HepG2 (cell line): ENCODE measurements around the gene JSRP1. TPM values are rescaled to one million over a fixed set of nuclear protein-coding genes. Genes with fewer than 3 reads are reported as not detected.

ENCODE experiments used
- HNRNPLL ChIP-seq: fragments of 200-400 bp; formaldehyde crosslinking; IDR thresholded peaks from 2 replicates; pipeline ENCODE4 v1.6.1; 2017; ENCODE audit warnings: mild to moderate bottlenecking, low read depth, low read length; ENCODE audit not compliant: poor library complexity, severe bottlenecking
- ONECUT2 ChIP-seq: sonication (generic); formaldehyde crosslinking; IDR thresholded peaks from 2 replicates; pipeline ENCODE4 v1.4.0; 2020; ENCODE audit warnings: missing genetic modification reagents
- SOX6 ChIP-seq, 2 experiments: fragments of 450-650 bp in 1 of 2; sonication (generic) in 1 of 2; formaldehyde crosslinking in 1 of 2; IDR thresholded peaks; 2 replicates each; pipeline versions ENCODE4 v1.4.0 to v1.6.1; 2017 to 2020; ENCODE audit warnings: antibody characterized with exemption in 1 of 2, mild to moderate bottlenecking in 1 of 2, missing genetic modification reagents in 1 of 2
- ZNF121 ChIP-seq: sonication (generic); formaldehyde crosslinking; IDR thresholded peaks from 2 replicates; pipeline ENCODE4 v1.5.0; 2020; ENCODE audit warnings: mild to moderate bottlenecking, missing genetic modification reagents
- ZNF317 ChIP-seq: sonication (generic); formaldehyde crosslinking; IDR thresholded peaks from 2 replicates; pipeline ENCODE4 v1.5.0; 2020; ENCODE audit warnings: mild to moderate bottlenecking, missing genetic modification reagents
- ZNF768 ChIP-seq: sonication (generic); formaldehyde crosslinking; IDR thresholded peaks from 2 replicates; pipeline ENCODE4 v1.4.0; 2020; ENCODE audit warnings: missing genetic modification reagents
- ZNF792 ChIP-seq: IDR thresholded peaks from 2 replicates; pipeline ENCODE4 v1.6.1; 2016
- ZNF891 ChIP-seq: sonication (generic); formaldehyde crosslinking; IDR thresholded peaks from 2 replicates; pipeline ENCODE4 v1.5.0; 2020; ENCODE audit warnings: mild to moderate bottlenecking, missing genetic modification reagents
- ZSCAN9 ChIP-seq: IDR thresholded peaks from 2 replicates; pipeline ENCODE4 v1.6.1; 2016; ENCODE audit warnings: borderline replicate concordance
- polyA plus RNA-seq, 8 experiments: library from polyadenylated mRNA; depleted of rRNA in 3 of 8; stranded (reverse) in 7 of 8; unstranded in 1 of 8; fragments of >200 nt; fragmentation: Illumina TruSeq in 4 of 8; extraction: Trizol in 4 of 8; gene quantifications; 2 replicates each; pipeline versions ENCODE4 v1.2.1 to v1.2.3, GENCODE V29; 2011 to 2016; ENCODE audit warnings: low read depth in 4 of 8, missing spikeins in 1 of 8, mixed read lengths in 1 of 8; ENCODE audit not compliant: insufficient read depth in 1 of 8
- total RNA-seq, 5 experiments: library from RNA; depleted of rRNA; stranded (reverse); fragments of >200 nt; fragmentation: Illumina TruSeq; extraction: Trizol; gene quantifications; 2 replicates each; pipeline ENCODE4 v1.2.3, GENCODE V29; 2016; ENCODE audit warnings: low read depth in 1 of 5
- TF ChIP-seq, protein P1 (sequence below): sonication (generic); formaldehyde crosslinking; IDR thresholded peaks from 2 replicates; pipeline ENCODE4 v1.4.0; 2020; ENCODE audit warnings: mild to moderate bottlenecking, missing genetic modification reagents, borderline replicate concordance
- TF ChIP-seq, protein P2 (sequence below): IDR thresholded peaks from 2 replicates; pipeline ENCODE4 v1.6.1; 2016; ENCODE audit warnings: missing genetic modification reagents, missing compliant biosample characterization
- TF ChIP-seq, protein P3 (sequence below): sonication (generic); formaldehyde crosslinking; IDR thresholded peaks from 2 replicates; pipeline ENCODE4 v1.4.0; 2020; ENCODE audit warnings: missing genetic modification reagents, borderline replicate concordance
- TF ChIP-seq, protein P4 (sequence below): IDR thresholded peaks from 2 replicates; pipeline ENCODE4 v1.6.1; 2018; ENCODE audit warnings: missing genetic modification reagents, mild to moderate bottlenecking, missing compliant biosample characterization
- TF ChIP-seq, protein P5 (sequence below): IDR thresholded peaks from 2 replicates; pipeline ENCODE4 v1.6.1; 2016; ENCODE audit warnings: mild to moderate bottlenecking, missing biosample characterization, missing genetic modification reagents
- TF ChIP-seq, protein P6 (sequence below): sonication (generic); formaldehyde crosslinking; IDR thresholded peaks from 2 replicates; pipeline ENCODE4 v1.5.0; 2020; ENCODE audit warnings: mild to moderate bottlenecking, missing genetic modification reagents

Gene JSRP1
- total and polyA plus RNA-seq, 2 of the 13 experiments (the other 11 are each of a cell fraction or from before 2014, with no cell fraction given) = 0.16 to 0.38 TPM

DNA sequence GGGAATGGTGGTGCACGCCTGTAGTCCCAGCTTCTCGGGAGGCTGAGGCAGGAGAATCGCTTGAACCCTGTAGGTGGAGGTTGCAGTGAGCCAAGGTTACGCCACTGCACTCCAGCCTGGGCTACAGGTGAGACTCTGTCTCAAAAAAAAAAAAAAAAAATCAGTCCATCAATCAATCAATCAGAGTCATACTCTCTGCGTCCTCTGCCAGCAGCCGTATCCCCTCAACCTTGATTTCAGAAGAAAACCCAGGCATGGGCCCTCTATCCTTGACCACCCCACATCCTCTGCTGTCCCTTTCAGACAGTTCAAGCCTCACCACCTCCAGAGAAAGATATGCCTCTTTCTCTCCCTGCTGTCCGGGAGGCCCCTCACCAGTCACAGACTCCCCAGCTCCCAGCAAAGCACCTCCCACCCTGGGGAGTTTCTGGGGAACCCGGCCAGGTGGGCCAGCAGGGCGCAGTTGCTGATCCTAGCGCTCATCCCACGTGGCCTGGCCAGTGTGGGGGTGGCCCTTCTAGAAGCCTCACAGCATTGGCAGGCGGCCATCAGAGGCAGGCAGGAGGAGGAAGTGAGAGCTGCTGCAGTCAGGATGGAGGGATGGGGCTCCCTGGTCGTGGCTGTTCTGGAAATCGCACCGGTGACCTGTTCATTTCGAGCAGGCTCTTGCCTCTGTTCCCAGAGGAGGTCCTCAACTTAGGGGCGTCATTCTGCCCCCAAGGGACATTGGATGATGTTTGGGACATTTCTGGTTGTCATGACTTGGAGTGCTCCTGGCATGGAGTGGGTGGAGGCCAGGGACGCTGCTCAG is 10.2 kb upstream of the JSRP1 start (continued):
- TF ChIP-seq HNRNPLL = no peak
- TF ChIP-seq, protein P1, sequence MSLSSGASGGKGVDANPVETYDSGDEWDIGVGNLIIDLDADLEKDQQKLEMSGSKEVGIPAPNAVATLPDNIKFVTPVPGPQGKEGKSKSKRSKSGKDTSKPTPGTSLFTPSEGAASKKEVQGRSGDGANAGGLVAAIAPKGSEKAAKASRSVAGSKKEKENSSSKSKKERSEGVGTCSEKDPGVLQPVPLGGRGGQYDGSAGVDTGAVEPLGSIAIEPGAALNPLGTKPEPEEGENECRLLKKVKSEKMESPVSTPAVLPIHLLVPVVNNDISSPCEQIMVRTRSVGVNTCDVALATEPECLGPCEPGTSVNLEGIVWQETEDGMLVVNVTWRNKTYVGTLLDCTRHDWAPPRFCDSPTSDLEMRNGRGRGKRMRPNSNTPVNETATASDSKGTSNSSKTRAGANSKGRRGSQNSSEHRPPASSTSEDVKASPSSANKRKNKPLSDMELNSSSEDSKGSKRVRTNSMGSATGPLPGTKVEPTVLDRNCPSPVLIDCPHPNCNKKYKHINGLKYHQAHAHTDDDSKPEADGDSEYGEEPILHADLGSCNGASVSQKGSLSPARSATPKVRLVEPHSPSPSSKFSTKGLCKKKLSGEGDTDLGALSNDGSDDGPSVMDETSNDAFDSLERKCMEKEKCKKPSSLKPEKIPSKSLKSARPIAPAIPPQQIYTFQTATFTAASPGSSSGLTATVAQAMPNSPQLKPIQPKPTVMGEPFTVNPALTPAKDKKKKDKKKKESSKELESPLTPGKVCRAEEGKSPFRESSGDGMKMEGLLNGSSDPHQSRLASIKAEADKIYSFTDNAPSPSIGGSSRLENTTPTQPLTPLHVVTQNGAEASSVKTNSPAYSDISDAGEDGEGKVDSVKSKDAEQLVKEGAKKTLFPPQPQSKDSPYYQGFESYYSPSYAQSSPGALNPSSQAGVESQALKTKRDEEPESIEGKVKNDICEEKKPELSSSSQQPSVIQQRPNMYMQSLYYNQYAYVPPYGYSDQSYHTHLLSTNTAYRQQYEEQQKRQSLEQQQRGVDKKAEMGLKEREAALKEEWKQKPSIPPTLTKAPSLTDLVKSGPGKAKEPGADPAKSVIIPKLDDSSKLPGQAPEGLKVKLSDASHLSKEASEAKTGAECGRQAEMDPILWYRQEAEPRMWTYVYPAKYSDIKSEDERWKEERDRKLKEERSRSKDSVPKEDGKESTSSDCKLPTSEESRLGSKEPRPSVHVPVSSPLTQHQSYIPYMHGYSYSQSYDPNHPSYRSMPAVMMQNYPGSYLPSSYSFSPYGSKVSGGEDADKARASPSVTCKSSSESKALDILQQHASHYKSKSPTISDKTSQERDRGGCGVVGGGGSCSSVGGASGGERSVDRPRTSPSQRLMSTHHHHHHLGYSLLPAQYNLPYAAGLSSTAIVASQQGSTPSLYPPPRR (CRISPR knock-in tag) = no peak
- TF ChIP-seq, protein P2, sequence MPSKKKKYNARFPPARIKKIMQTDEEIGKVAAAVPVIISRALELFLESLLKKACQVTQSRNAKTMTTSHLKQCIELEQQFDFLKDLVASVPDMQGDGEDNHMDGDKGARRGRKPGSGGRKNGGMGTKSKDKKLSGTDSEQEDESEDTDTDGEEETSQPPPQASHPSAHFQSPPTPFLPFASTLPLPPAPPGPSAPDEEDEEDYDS (CRISPR knock-in tag) = 0 out of 2 replicates have a peak, but pooled peaks have one; percentile 16
- TF ChIP-seq ZNF317 (CRISPR knock-in tag) = 0 out of 2 replicates have a peak, but pooled peaks have one; percentile 47
- no peak for TF ChIP-seq ZSCAN9 (CRISPR knock-in tag)
- TF ChIP-seq, protein P3, sequence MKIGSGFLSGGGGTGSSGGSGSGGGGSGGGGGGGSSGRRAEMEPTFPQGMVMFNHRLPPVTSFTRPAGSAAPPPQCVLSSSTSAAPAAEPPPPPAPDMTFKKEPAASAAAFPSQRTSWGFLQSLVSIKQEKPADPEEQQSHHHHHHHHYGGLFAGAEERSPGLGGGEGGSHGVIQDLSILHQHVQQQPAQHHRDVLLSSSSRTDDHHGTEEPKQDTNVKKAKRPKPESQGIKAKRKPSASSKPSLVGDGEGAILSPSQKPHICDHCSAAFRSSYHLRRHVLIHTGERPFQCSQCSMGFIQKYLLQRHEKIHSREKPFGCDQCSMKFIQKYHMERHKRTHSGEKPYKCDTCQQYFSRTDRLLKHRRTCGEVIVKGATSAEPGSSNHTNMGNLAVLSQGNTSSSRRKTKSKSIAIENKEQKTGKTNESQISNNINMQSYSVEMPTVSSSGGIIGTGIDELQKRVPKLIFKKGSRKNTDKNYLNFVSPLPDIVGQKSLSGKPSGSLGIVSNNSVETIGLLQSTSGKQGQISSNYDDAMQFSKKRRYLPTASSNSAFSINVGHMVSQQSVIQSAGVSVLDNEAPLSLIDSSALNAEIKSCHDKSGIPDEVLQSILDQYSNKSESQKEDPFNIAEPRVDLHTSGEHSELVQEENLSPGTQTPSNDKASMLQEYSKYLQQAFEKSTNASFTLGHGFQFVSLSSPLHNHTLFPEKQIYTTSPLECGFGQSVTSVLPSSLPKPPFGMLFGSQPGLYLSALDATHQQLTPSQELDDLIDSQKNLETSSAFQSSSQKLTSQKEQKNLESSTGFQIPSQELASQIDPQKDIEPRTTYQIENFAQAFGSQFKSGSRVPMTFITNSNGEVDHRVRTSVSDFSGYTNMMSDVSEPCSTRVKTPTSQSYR = no peak
- TF ChIP-seq ZNF792 = 0 out of 2 replicates have a peak, but pooled peaks have one; percentile 49
- TF ChIP-seq, protein P4, sequence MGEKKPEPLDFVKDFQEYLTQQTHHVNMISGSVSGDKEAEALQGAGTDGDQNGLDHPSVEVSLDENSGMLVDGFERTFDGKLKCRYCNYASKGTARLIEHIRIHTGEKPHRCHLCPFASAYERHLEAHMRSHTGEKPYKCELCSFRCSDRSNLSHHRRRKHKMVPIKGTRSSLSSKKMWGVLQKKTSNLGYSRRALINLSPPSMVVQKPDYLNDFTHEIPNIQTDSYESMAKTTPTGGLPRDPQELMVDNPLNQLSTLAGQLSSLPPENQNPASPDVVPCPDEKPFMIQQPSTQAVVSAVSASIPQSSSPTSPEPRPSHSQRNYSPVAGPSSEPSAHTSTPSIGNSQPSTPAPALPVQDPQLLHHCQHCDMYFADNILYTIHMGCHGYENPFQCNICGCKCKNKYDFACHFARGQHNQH = no peak
- TF ChIP-seq ZNF891 (CRISPR knock-in tag) = peak; percentile 62; the same call in 1 of the 2 replicates
- no peak for TF ChIP-seq ONECUT2 (CRISPR knock-in tag)
- TF ChIP-seq ZNF121 (CRISPR knock-in tag) = 0 out of 2 replicates have a peak, but pooled peaks have one; percentile 11
- TF ChIP-seq SOX6 (IDR thresholded peaks at IDR 0.05) = no peak
- TF ChIP-seq SOX6 (CRISPR knock-in tag; IDR thresholded peaks at IDR 0.05) = peak; percentile 14; the same call in 1 of the 2 replicates
- TF ChIP-seq, protein P5, sequence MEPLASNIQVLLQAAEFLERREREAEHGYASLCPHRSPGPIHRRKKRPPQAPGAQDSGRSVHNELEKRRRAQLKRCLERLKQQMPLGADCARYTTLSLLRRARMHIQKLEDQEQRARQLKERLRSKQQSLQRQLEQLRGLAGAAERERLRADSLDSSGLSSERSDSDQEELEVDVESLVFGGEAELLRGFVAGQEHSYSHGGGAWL (CRISPR knock-in tag) = peak; percentile 79; the same call in 1 of the 2 replicates
- peak; percentile 59; the same call in 1 of the 2 replicates for TF ChIP-seq ZNF768
- TF ChIP-seq, protein P6, sequence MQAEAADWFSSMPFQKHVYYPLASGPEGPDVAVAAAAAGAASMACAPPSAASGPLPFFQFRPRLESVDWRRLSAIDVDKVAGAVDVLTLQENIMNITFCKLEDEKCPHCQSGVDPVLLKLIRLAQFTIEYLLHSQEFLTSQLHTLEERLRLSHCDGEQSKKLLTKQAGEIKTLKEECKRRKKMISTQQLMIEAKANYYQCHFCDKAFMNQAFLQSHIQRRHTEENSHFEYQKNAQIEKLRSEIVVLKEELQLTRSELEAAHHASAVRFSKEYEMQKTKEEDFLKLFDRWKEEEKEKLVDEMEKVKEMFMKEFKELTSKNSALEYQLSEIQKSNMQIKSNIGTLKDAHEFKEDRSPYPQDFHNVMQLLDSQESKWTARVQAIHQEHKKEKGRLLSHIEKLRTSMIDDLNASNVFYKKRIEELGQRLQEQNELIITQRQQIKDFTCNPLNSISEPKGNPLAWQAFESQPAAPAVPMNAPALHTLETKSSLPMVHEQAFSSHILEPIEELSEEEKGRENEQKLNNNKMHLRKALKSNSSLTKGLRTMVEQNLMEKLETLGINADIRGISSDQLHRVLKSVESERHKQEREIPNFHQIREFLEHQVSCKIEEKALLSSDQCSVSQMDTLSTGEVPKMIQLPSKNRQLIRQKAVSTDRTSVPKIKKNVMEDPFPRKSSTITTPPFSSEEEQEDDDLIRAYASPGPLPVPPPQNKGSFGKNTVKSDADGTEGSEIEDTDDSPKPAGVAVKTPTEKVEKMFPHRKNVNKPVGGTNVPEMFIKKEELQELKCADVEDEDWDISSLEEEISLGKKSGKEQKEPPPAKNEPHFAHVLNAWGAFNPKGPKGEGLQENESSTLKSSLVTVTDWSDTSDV (CRISPR knock-in tag) = no peak
